ENCODE measurements around the gene TMEM127. TPM values are rescaled to one million over a fixed set of nuclear protein-coding genes. Genes with fewer than 3 reads are reported as not detected.

TMEM127 gene
- total RNA-seq, 1 donor from 2014 or later: 36.2 TPM

GRCh38 chr2:96239745-96240264 is 26.0 kb downstream of the TMEM127 start:
- peaks cover 3% of the 10 kb centered on the region for H3K36me3 Mint-ChIP-seq
- no peak for DNase-seq (ENCODE audit: low spot score in 2 of 2, unreplicated experiment in 2 of 2)
- H3K27ac Mint-ChIP-seq: no peak overlapping the region
- no peak for TF ChIP-seq CTCF (IDR thresholded peaks at IDR 0.05; ENCODE audit: unreplicated experiment)
- no peaks in the 10 kb centered on the region for H3K9me3 Mint-ChIP-seq
- no peak overlapping the region for H3K4me3 Mint-ChIP-seq
- no peaks in the 10 kb centered on the region for H3K27me3 Mint-ChIP-seq (ENCODE audit: low read depth)
- H3K4me1 Mint-ChIP-seq: peaks cover 3% of the 10 kb centered on the region

GRCh38 chr2:96239091-96239490 is 26.7 kb downstream of the TMEM127 start:
- Mint-ChIP-seq H3K9me3 (no peaks in the 10 kb centered on the region), H3K36me3 (peaks cover 3% of the 10 kb centered on the region), H3K27me3 (ENCODE audit: low read depth) (no peaks in the 10 kb centered on the region), H3K4me1 (peaks cover 3% of the 10 kb centered on the region), H3K27ac (no peak overlapping the region), H3K4me3 (no peak overlapping the region)
- no peak for DNase-seq (ENCODE audit: low spot score in 2 of 2, unreplicated experiment in 2 of 2)
- TF ChIP-seq CTCF (IDR thresholded peaks at IDR 0.05; ENCODE audit: unreplicated experiment): no peak

- H3K4me3 Mint-ChIP-seq: no peak overlapping the region
- TF ChIP-seq CTCF (IDR thresholded peaks at IDR 0.05; ENCODE audit: unreplicated experiment): no peak
Observed at GRCh38 chr2:96238266-96238665, 27.5 kb downstream of the TMEM127 start.

GRCh38 chr2:96236882-96237281 is 28.9 kb downstream of the TMEM127 start:
- H3K9me3 Mint-ChIP-seq: no peaks in the 10 kb centered on the region
- no peak for DNase-seq (ENCODE audit: low spot score in 2 of 2, unreplicated experiment in 2 of 2)

More at GRCh38 chr2:96238266-96238665, 27.5 kb downstream of the TMEM127 start:
- DNase-seq (ENCODE audit: low spot score in 2 of 2, unreplicated experiment in 2 of 2): no peak
- no peaks in the 10 kb centered on the region for H3K9me3 Mint-ChIP-seq
- H3K36me3 Mint-ChIP-seq: peaks cover 3% of the 10 kb centered on the region
- no peaks in the 10 kb centered on the region for H3K27me3 Mint-ChIP-seq (ENCODE audit: low read depth)
- no peak overlapping the region for H3K27ac Mint-ChIP-seq
- peaks cover 3% of the 10 kb centered on the region for H3K4me1 Mint-ChIP-seq

DNA sequence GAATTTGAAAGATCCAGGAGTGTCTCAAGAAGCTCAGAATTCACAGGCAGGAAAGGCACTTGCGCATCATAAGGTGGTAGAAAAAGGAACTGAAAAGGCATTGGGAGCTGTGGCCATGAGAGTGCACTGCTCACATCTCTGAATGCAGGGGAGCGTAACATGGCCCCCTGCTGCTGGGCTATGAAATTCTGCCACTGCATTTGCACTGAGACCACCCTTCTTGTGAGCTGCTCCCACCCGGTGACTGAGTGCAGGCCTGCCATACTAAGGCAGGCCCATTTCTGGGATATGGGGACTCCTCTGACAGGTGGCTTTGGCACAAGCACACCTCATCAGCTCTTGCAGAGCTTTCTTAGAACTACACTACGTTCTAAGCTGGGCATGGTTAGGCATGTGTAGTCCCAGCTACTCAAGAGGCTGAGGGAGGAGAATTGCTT is 31.9 kb downstream of the TMEM127 start:
- no peak overlapping the region for H3K4me3 Mint-ChIP-seq
- no peak overlapping the region for H3K27ac Mint-ChIP-seq
- TF ChIP-seq CTCF (IDR thresholded peaks at IDR 0.05; ENCODE audit: unreplicated experiment): no peak
- DNase-seq (ENCODE audit: low spot score in 2 of 2, unreplicated experiment in 2 of 2): no peak
- H3K9me3 Mint-ChIP-seq: no peaks in the 10 kb centered on the region
- peaks cover 2% of the 10 kb centered on the region for H3K36me3 Mint-ChIP-seq
- H3K27me3 Mint-ChIP-seq (ENCODE audit: low read depth): no peaks in the 10 kb centered on the region
- H3K4me1 Mint-ChIP-seq: no peaks in the 10 kb centered on the region

More at GRCh38 chr2:96236882-96237281, 28.9 kb downstream of the TMEM127 start:
- Mint-ChIP-seq H3K4me1 (peaks cover 3% of the 10 kb centered on the region), H3K27ac (no peak overlapping the region), H3K36me3 (no peaks in the 10 kb centered on the region), H3K27me3 (ENCODE audit: low read depth) (no peaks in the 10 kb centered on the region), H3K4me3 (no peak overlapping the region)
- no peak for TF ChIP-seq CTCF (IDR thresholded peaks at IDR 0.05; ENCODE audit: unreplicated experiment)

- no peak for DNase-seq (ENCODE audit: low spot score in 2 of 2, unreplicated experiment in 2 of 2)
- Mint-ChIP-seq H3K4me1 (no peaks in the 10 kb centered on the region), H3K9me3 (no peaks in the 10 kb centered on the region), H3K36me3 (peaks cover 2% of the 10 kb centered on the region), H3K27me3 (ENCODE audit: low read depth) (no peaks in the 10 kb centered on the region), H3K27ac (no peak overlapping the region), H3K4me3 (no peak overlapping the region)
- TF ChIP-seq CTCF (IDR thresholded peaks at IDR 0.05; ENCODE audit: unreplicated experiment): no peak
Observed at GRCh38 chr2:96233436-96233835, 32.4 kb downstream of the TMEM127 start.

Data from mesothelial cell of epicardium (in vitro differentiated cells).